ENCODE measurements around the gene ZNF431. TPM values are rescaled to one million over a fixed set of nuclear protein-coding genes. Genes with fewer than 3 reads are reported as not detected.

ZNF431 gene
- total and polyA plus RNA-seq, 2 donors (not counting 3 experiments of a cell fraction or from before 2014, with no cell fraction given) = 3.5 to 12.0 TPM

- H3K27ac ChIP-seq (ENCODE audit: insufficient read depth, low read depth, low read length) = no peak overlapping the region
- H4K20me1 ChIP-seq (replicated peaks; ENCODE audit: control insufficient read depth, extremely low read depth, insufficient read depth, low read length) = no peaks in the 10 kb centered on the region
- BruUV-seq (replicated peaks) = no TSS peak
- H3K36me3 ChIP-seq (ENCODE audit: control insufficient read depth in 2 of 2, extremely low read depth in 1 of 2, insufficient read depth in 2 of 2, low read length in 2 of 2) = no peaks in the 10 kb centered on the region
- FAIRE-seq = no peak
- DNase-seq (ENCODE audit: low read depth, low spot score) = no peak
- H3K27me3 ChIP-seq (ENCODE audit: control insufficient read depth in 2 of 2, insufficient read depth in 2 of 2, low read length in 2 of 2) = no peaks in the 10 kb centered on the region
- peaks cover 2% of the 10 kb centered on the region for H3K79me2 ChIP-seq (ENCODE audit: control insufficient read depth, insufficient read depth, low read length)
- dilution Hi-C loops (cut with MboI; ENCODE audit: extremely low pct_ligation_motif_present, low sequenced_read_pairs) = no loop called here
- TF ChIP-seq JUN (IDR thresholded peaks at IDR 0.05; ENCODE audit: borderline replicate concordance, insufficient read depth, insufficient read length, low read depth) (no peak), CTCF (IDR thresholded peaks at IDR 0.05; ENCODE audit: extremely low read depth in 1 of 2, insufficient read depth in 1 of 2, low read depth in 1 of 2, low read length in 2 of 2) (no peak), POLR2A (IDR thresholded peaks at IDR 0.05; ENCODE audit: low read depth, low read length) (no peak), MYC (IDR thresholded peaks at IDR 0.05; ENCODE audit: low read depth, low read length) (no peak), GATA2 (IDR thresholded peaks at IDR 0.05; ENCODE audit: insufficient read depth, insufficient read length, low read depth, low read length) (no peak), FOS (IDR thresholded peaks at IDR 0.05; ENCODE audit: borderline replicate concordance, insufficient read depth, low read length) (no peak), EZH2 (IDR thresholded peaks at IDR 0.05; ENCODE audit: borderline replicate concordance, low read depth, low read length, severe bottlenecking) (no peak), MAX (IDR thresholded peaks at IDR 0.05; ENCODE audit: insufficient read depth, insufficient read length) (no peak), POLR2AphosphoS5 (IDR thresholded peaks at IDR 0.05; ENCODE audit: insufficient read depth, low read depth, low read length) (no peak)
- no peaks in the 10 kb centered on the region for H3K4me1 ChIP-seq (ENCODE audit: control insufficient read depth, extremely low read depth, insufficient read depth, low read length)
- H3K4me2 ChIP-seq (ENCODE audit: insufficient read depth, low read length) = no peak overlapping the region
- CTCF ChIA-PET = no interaction called here
- no peak overlapping the region for H2AFZ ChIP-seq (ENCODE audit: low read depth, low read length)
- no peaks in the 10 kb centered on the region for H3K9me1 ChIP-seq (replicated peaks; ENCODE audit: control insufficient read depth, extremely low read depth, insufficient read depth, low read length)
- H3K4me3 ChIP-seq (replicated peaks in 1 of 3; ENCODE audit: insufficient read depth in 1 of 3, low read depth in 1 of 3, low read length in 3 of 3) = no peak overlapping the region
- no peak overlapping the region for H3K9ac ChIP-seq (replicated peaks; ENCODE audit: extremely low read depth, insufficient read depth, low read length)
- no peaks in the 10 kb centered on the region for H3K9me3 ChIP-seq (replicated peaks; ENCODE audit: control insufficient read depth, insufficient read depth, low read length)
- POLR2A ChIA-PET = no interaction called here
- intact Hi-C loops (cut with micrococcal nuclease) = no loop called here
Measured at GRCh38 chr19:21109116-21109515, 32.7 kb upstream of the ZNF431 start.

Data from endothelial cell of umbilical vein (primary cell).